GM12878 (cell line): ENCODE results near the gene PITPNM3. TPM values are rescaled to one million over a fixed set of nuclear protein-coding genes. Genes with fewer than 3 reads are reported as not detected.

ENCODE experiments used
- BMI1 ChIP-seq: fragments of 450-650 bp; IDR thresholded peaks from 2 replicates; pipeline ENCODE4 v1.6.1; 2016; ENCODE audit warnings: mild to moderate bottlenecking, moderate library complexity, borderline replicate concordance
- CBFB ChIP-seq: IDR thresholded peaks from 2 replicates; pipeline ENCODE4 v1.6.1; 2016; ENCODE audit warnings: antibody characterized with exemption, low read depth
- HSF1 ChIP-seq: fragments of 150-350 bp; IDR thresholded peaks from 2 replicates; pipeline ENCODE4 v1.6.1; 2014; ENCODE audit warnings: mild to moderate bottlenecking, low read depth, low read length
- NFYA ChIP-seq: IDR thresholded peaks from 2 replicates; pipeline ENCODE4 v1.6.1; 2011; ENCODE audit warnings: low read depth, mild to moderate bottlenecking, low read length, improper control_type of control experiment, borderline replicate concordance
- NFYB ChIP-seq: IDR thresholded peaks from 2 replicates; pipeline ENCODE4 v1.6.1; 2011; ENCODE audit warnings: low read depth, mild to moderate bottlenecking, low read length, improper control_type of control experiment, moderate library complexity; ENCODE audit not compliant: insufficient read depth
- NKRF ChIP-seq: fragments of 450-650 bp; conservative IDR thresholded peaks from 2 replicates; pipeline ENCODE4 v1.6.1; 2017; ENCODE audit warnings: mild to moderate bottlenecking, moderate library complexity
- NR2C1 ChIP-seq: fragments of 450-650 bp; IDR thresholded peaks from 2 replicates; pipeline ENCODE4 v1.6.1; 2017; ENCODE audit warnings: antibody characterized with exemption, mild to moderate bottlenecking, moderate library complexity
- PBX3 ChIP-seq: IDR thresholded peaks from 2 replicates; pipeline ENCODE4 v1.6.1; 2011; ENCODE audit warnings: mild to moderate bottlenecking, low read depth, low read length, moderate library complexity; ENCODE audit not compliant: insufficient replicate concordance
- TCF3 ChIP-seq: IDR thresholded peaks from 2 replicates; pipeline ENCODE4 v1.6.1; 2012; ENCODE audit warnings: low read depth, mild to moderate bottlenecking, low read length, borderline replicate concordance; ENCODE audit not compliant: insufficient read depth
- TCF7 ChIP-seq: IDR thresholded peaks from 2 replicates; pipeline ENCODE4 v1.6.1; 2014; ENCODE audit warnings: antibody characterized with exemption, borderline replicate concordance
- USF2 ChIP-seq: IDR thresholded peaks from 2 replicates; pipeline ENCODE4 v1.6.1; 2011; ENCODE audit warnings: low read depth, low read length, improper control_type of control experiment, borderline replicate concordance
- ZBTB4 ChIP-seq: fragments of 450-650 bp; formaldehyde crosslinking; IDR thresholded peaks from 2 replicates; pipeline ENCODE4 v1.4.0; 2022; ENCODE audit warnings: mild to moderate bottlenecking, moderate library complexity
- polyA plus RNA-seq, 11 experiments: library from polyadenylated mRNA; depleted of rRNA in 4 of 11; unstranded in 6 of 11; stranded (reverse) in 5 of 11; fragments of >200 nt; fragmentation: Nextera tagmentation in 4 of 11; fragmentation: Illumina TruSeq in 1 of 11; extraction: Ambion mirVana in 4 of 11; extraction: Trizol in 1 of 11; gene quantifications; 1 replicate in 1 of 11; 2 replicates in 10 of 11; pipeline versions ENCODE4 v1.2.1 to v1.2.3, GENCODE V29; 2011 to 2016; ENCODE audit warnings: inconsistent platforms in 2 of 11, missing spikeins in 2 of 11, low read depth in 1 of 11
- total RNA-seq, 4 experiments: library from RNA; depleted of rRNA in 3 of 4; stranded (reverse); fragments of >200 nt in 3 of 4; fragmentation: Illumina TruSeq in 1 of 4; extraction: Trizol in 1 of 4; gene quantifications; 2 replicates each; pipeline versions ENCODE4 v1.2.1 to v1.2.3, GENCODE V29; 2013 to 2021

Gene PITPNM3
- total and polyA plus RNA-seq, 10 of the 15 experiments (the other 5 are each of a cell fraction or from before 2014, with no cell fraction given), result 0.02 to 0.49 (median 0.19) TPM; not detected in 1

- TF ChIP-seq BMI1 (no peak), HSF1 (no peak), NR2C1 (no peak), NKRF (peak; percentile 84), TCF3 (peak; percentile 78; the same call in 1 of the 2 replicates), USF2 (no peak), CBFB (peak; percentile 80; the same call in 1 of the 2 replicates), TCF7 (no peak), NFYB (peak; percentile 87), NFYA (no peak), PBX3 (no peak), ZBTB4 (CRISPR knock-in tag) (no peak)
These were observed 112.4 kb downstream of the PITPNM3 start, which contains the start of gene PIMREG (continued) for GRCh38 chr17:6443692-6444570.
